GM18517 (cell line): Measurements from ENCODE around the gene SENP3.
A peak's percentile ranks its signal among the peaks of the same experiment; 100 is the strongest.

Experiments used
- ATAC-seq: cut with Tn5 transposase; IDR thresholded peaks from one replicate; pipeline ENCODE4 v1.9.1; 2021; ENCODE audit warnings: mild to moderate bottlenecking, moderate library complexity; ENCODE audit not compliant: unreplicated experiment

The SENP3 gene

DNA sequence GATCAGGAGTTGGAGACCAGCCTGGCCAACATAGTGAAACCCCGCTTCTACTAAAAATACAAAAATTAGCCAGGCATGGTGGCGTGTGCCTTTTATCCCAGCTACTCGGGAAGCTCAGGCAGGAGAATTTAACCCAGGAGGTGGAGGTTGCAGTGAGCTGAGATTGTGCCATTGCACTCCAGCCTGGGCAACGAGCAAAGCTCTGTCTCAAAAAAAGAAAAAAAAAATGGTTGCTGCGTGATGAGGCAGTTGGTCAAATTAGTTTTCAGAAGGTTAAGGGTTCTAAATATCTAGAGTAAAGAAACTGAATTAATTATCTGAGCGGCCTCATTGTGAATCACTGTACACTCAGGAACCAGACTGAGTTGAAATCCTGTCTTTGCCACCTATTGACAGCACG lies 14.2 kb downstream of the SENP3 start:
- no peak for ATAC-seq

DNA sequence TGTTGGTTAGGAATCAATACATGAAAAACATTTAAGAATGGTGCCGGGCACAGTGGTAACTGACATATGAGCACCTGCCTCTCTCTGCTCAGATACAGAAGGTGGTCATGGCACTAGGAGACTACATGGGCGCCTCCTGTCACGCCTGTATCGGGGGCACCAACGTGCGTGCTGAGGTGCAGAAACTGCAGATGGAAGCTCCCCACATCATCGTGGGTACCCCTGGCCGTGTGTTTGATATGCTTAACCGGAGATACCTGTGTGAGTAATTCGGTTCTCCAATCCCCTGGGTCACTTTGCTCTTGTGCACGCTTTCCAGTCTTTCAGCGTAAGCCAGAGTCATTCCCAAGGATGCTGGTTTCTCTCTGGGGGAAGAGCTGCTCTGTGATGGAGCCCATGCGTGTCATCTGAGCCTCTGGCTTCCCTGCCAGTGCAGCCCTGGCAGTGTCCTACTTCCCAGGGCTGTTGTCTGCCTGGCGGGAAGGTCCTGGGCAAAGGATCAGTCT lies 14.8 kb downstream of the SENP3 start:
- no peak for ATAC-seq

DNA sequence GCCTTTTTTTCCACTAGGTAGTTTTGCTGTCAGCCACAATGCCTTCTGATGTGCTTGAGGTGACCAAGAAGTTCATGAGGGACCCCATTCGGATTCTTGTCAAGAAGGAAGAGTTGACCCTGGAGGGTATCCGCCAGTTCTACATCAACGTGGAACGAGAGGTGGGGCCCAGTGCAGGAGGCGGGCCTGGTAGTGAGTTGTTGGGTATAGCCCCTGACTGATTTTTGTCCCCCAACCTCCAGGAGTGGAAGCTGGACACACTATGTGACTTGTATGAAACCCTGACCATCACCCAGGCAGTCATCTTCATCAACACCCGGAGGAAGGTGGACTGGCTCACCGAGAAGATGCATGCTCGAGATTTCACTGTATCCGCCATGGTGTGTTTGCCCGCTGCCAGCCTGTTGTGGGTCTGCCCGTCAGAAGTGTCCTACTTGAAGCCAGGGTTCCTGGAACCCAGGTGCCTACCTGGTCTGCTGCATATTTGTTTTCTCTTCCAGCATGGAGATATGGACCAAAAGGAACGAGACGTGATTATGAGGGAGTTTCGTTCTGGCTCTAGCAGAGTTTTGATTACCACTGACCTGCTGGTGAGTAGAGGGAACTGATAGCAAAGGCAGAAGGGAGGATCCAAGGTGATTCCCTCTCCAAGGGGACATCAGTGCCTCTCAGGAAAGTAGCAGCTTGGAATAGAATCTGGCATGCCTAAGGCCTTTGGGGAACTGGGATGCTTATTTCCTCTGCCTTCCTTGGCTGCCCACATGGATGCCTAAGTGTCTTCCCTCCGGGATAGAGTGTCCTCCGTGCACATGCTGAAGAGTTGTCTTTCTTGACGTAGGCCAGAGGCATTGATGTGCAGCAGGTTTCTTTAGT lies 15.8 kb downstream of the SENP3 start:
- no peak for ATAC-seq

DNA sequence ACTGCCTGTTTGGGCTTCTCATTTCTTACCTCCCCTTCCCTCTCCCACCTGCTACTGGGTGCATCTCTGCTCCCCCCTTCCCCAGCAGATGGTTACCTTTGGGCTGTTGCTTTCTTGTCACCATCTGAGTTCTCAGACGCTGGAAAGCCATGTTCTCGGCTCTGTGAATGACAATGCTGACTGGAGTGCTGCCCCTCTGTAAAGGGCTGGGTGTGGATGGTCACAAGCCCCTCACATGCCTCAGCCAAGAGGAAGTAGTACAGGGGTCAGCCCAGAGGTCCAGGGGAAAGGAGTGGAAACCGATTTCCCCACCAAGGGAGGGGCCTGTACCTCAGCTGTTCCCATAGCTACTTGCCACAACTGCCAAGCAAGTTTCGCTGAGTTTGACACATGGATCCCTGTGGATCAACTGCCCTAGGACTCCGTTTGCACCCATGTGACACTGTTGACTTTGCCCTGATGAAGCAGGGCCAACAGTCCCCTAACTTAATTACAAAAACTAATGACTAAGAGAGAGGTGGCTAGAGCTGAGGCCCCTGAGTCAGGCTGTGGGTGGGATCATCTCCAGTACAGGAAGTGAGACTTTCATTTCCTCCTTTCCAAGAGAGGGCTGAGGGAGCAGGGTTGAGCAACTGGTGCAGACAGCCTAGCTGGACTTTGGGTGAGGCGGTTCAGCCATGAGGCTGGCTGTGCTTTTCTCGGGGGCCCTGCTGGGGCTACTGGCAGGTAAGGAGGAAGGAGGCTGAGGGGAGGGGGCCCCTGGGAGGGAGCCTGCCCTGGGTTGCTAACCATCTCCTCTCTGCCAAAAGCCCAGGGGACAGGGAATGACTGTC lies 17.5 kb downstream of the SENP3 start, which contains the start of gene CD68:
TSS of gene CD68 (plus strand) at position 638 of the 833 bp plus-strand sequence. CDS start at position 678, 40 bp downstream.
- ATAC-seq, result peak; percentile 49

DNA sequence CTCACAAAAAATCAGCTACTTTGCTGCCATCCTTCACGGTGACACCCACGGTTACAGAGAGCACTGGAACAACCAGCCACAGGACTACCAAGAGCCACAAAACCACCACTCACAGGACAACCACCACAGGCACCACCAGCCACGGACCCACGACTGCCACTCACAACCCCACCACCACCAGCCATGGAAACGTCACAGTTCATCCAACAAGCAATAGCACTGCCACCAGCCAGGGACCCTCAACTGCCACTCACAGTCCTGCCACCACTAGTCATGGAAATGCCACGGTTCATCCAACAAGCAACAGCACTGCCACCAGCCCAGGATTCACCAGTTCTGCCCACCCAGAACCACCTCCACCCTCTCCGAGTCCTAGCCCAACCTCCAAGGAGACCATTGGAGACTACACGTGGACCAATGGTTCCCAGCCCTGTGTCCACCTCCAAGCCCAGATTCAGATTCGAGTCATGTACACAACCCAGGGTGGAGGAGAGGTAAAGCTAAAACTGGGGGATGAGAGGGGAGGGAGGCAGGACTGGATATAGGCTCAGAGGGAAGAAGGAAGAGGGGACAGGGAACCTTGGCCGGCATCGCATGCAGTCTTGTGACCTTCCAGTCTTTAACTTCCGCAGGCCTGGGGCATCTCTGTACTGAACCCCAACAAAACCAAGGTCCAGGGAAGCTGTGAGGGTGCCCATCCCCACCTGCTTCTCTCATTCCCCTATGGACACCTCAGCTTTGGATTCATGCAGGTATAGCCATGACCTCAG lies 18.3 kb downstream of the SENP3 start:
- peak; percentile 5 for ATAC-seq

DNA sequence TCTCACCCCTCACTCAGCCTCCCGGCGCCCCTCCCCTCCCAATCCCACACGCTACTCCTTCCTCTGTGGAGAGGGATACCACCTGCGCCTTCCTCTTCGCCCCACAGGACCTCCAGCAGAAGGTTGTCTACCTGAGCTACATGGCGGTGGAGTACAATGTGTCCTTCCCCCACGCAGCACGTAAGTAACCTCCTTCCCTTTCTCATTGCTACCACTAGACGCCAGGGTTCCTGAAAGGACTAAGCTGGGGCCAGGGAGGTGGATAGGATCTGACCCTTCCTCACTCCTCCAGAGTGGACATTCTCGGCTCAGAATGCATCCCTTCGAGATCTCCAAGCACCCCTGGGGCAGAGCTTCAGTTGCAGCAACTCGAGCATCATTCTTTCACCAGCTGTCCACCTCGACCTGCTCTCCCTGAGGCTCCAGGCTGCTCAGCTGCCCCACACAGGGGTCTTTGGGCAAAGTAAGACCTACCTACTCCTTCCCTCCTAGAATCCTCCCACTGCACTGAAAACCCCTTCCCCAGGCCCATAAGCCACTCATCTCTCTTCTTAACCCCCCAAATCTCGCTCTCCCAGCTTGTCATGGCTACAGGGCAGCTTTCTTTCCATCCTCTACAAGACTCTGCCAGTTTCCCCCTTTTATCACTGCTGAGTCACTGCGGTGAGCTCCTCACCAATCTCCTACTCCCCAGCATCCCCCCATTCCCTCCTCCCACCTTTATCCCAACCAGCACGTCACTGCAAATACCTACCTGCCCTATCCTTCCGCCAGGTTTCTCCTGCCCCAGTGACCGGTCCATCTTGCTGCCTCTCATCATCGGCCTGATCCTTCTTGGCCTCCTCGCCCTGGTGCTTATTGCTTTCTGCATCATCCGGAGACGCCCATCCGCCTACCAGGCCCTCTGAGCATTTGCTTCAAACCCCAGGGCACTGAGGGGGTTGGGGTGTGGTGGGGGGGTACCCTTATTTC lies 19.2 kb downstream of the SENP3 start:
- ATAC-seq, result no peak

DNA sequence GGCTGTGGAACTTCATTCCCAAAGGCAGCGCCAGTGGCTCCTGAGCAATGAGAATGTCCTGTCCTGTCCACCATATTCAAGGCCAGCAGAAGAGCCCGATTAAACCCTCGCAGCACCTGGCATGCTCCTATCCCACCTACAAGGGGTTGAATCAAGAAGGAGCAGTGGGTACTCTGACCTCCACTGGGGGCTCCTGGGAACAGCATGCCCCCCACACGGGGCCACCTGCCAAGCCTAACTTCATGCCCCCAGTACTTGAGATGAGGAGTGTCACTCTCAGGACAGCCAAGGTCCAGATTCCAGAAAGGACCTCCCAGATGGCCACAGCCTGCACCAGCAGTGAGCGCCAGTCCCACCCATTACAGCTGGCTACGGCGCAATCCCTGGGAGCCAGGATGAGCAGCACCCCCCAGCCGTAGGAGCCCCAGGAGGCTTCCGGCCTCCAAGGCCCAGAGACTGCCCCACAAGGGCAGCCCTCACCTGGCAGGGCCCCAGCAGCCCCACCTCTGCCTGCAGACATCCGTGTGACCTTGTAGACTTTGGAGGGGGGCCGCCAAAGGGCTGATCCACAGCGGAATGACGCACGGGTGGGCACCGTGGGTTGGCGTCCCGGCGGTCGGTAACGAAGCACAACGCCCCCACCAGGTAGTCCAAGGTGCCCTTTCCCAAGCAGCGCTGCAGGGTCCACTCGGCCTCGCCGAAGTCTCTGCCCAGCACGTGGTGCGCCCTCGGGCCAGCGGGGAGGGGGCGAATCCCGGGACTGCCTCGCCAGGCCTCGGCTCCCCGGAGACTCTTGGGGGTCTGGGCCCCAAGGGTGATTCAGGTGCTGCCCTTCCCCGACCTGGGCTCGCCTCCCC lies 20.9 kb downstream of the SENP3 start:
- no peak for ATAC-seq

DNA sequence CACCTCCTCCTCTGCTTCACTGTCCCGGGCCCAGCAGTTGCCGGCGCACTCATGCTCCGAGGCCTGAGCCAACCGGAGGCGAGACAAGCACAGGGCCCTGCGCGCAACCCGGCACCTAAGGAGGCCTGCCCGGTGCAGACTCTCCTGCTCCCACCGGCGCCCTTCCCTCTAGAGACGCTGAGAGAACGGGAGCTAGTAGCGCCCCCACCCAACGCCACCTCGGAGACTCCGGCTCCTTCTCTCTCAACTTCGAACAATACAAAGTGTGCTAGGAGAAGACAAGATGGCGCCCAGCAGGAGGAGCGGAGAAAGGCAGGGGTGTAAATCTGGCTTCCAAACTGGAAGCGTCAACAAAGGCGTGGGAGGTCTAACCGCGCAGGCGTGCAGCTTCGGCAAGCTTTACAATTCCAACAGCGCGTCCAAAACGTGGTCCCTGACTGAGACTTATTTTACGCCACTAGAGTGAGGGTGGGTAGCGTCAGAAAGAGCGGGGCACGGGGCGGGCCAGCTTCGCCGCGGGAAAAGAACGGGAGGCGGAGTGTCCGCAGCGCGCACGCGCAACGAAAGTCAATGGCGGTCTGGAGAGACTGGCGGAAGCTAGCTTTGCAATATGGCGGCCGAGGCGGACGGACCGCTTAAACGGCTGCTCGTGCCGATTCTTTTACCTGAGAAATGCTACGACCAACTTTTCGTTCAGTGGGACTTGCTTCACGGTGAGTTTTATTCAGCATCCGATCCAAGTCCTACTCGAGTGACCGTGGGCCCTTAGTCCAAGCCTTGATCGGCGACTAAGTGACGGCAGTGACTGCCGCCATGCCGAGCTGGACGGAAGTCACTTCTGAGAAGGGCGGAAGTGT lies 21.8 kb downstream of the SENP3 start, which contains the start of gene MPDU1:
TSS of gene MPDU1 (plus strand) at position 600 of the 857 bp plus-strand sequence. CDS start at position 611, 11 bp downstream.
- ATAC-seq, result peak; percentile 68

DNA sequence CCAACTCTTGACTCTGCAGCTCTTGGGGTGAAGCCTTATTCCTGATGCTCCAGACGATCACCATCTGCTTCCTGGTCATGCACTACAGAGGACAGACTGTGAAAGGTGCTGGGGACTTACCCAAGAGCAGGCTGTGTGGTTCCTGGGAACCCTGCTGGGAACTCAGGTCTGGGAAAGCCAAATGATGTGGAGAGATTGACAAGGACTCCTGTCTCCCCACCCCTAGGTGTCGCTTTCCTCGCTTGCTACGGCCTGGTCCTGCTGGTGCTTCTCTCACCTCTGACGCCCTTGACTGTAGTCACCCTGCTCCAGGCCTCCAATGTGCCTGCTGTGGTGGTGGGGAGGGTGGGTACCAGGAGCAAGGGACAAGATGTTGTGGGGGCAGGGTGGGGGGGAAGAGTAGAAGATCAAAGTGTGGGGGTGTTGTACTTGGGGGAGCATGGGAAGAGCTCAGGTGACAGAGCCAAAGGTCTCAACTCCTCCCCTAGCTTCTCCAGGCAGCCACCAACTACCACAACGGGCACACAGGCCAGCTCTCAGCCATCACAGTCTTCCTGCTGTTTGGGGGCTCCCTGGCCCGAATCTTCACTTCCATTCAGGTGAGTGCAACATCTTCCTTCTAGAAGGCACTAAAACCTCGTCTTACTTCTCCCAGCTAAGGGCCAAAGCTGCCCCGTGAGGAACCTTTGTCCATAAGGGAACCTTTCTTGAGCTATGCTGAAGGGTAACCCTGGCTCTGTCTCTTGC lies 25.1 kb downstream of the SENP3 start:
- no peak for ATAC-seq

DNA sequence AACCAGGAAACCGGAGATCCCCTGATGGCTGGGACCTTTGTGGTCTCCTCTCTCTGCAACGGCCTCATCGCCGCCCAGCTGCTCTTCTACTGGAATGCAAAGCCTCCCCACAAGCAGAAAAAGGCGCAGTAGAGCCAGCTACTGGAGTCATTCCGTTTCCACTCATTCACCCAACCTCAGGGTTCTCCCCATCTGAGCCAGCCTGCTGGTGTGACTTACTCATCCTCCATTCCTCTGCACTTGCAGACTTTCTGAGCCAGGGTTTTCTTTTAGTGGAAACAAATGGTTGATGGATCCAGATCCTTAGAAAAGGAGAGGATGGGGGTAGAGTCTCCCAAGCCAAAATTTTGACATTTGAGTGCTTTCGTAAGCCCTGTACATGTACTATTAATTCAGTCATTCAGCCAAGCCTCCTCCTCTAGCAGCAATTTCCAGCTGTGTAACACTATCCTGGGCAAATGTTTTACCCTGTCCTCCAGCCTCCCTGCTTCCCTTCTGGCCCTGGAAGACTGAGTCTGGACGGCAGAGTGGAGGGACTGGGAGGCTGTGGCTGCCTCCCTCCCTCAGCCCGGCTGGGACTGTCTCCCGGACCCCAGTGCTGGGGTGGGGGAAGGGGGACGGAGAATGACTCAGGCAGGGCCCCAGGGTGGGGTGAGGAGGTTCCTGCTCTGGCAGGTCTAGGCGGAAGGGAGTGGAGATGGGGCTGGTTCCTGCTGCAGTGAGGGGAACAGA lies 25.9 kb downstream of the SENP3 start:
- no peak for ATAC-seq

DNA sequence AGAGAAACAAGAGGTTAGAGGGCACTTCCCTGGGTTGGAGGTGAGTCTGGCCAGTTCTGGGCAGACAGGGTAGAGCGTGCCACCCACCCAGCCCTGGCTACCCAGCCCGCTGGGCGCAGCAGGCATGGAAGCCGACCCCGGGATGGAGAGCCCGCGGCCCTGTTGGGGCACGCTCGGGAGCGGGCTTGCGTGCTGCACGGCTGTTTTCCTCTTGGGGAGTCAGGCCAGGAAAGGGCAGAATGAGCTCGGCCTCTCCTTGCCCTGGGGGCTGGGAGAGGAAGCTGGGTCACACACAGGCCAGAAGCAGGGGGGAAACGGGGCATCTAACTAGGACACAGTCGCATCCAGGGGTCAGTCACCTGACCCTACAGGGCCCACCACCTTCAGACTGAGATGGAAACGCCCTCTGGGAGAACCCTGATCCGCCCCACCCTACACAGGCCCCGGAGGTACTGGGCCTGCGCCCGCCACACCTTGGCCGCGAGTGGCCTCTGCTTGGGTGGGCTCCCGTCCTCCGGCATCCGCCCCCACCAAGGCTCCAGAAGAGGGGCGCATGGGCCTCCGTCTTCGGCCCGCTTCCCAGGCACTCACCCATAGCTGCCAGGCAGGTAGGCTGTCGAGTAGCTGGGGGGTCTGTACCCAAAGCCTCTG lies 27.0 kb downstream of the SENP3 start:
- ATAC-seq, result no peak

DNA sequence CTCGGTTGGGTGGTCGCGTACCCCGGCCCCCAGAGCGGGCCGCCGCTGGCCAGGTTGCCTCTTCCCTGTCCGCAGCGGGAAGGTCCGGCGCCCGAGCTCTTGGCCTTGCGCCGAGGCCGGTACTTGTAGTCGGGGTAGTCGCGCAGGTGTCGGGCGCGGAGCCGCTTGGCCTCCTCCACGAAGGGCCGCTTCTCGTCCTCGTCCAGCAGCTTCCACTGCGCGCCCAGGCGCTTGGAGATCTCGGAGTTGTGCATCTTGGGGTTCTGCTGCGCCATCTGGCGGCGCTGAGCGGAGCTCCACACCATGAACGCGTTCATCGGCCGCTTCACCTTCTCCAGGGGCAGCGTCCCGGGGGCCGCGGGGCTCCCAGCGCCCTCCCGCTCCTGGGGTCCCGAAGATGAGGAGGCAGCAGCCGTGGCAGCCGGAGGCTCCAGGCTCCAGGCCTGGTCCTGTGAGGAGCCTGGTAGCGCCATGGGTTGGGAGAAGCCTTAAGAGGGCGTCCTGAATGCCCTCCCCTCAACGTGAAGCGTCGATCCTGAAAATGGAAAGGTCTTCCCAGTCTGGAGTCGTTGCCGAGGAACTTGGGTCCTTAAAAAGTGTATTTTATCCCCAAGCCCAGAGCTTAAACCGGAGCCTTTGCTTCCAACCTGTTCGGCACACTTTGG lies 27.6 kb downstream of the SENP3 start:
- ATAC-seq, result no peak

DNA sequence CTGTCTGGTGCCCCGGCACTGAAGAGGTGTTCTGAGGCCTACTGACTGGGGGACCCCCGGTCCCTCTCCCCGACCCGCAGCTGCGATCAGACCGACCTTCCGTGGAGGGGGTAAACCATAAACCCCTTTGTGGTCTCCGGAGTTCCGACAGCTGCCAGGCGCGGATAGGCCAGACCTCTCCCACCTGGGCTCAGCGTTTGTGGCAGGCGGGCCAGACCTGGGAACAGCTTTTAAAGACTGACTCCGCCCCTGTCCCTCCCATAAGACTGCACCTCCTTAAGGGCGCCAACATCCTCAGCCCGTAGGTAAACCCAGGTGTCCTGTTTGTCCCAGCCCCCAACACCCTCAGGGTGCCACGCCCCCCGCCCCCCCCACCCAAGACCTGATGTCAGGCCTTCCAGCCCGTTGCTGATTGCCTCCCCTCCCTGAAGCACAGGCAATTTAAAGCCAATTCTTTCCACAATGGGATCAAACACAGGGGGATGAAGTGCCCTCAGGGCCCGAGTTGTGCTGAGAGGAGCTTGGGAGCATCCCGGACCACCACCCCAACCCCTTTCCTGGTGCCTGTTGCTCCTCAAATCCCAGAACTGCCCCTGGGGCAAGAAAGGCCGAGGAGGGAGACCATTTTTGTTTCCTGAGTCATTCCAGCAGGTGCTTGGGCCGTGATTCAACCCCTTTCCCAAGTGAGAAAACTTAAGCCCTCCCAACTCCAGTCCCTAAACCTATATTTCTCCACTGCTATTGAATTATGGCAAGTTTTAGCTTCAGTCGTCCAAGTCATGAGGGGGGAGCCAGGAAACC lies 28.4 kb downstream of the SENP3 start, which contains the start of gene SOX15:
TSS of gene SOX15 (minus strand) at position 204 of the 801 bp plus-strand sequence. CDS start 418 bp downstream, outside the sequence.
- no peak for ATAC-seq

DNA sequence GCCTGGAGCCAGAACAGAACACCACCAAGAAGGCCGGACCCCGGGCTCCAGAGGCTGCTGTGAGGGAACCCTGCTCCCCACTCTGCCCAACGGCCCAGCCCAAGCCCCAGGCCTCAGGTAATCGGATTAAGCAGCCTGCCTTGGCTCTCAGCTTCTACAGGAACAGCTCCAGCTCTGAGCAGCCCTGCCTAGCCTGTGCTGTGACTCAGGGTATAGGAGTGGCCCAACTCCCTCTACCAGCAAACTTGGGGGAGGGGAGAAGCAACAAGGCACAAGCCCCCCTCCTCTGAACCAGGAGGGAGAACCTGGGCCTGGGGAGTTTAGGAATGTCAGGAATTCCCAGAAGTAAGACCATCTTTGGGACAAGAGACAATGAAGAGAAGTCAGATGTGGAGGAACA lies 29.0 kb downstream of the SENP3 start:
- ATAC-seq, result no peak
